Kidney (tissue), 14 donors: ENCODE results near the gene UBE2M. TPM values are rescaled to one million over a fixed set of nuclear protein-coding genes. Genes with fewer than 3 reads are reported as not detected.

ENCODE experiments used
- DNase-seq, 5 donors: peaks; one replicate each; pipeline ENCODE4 v3.0.0-alpha.2; 2013 to 2020
- FAIRE-seq: peaks from 2 replicates; lab custom pipeline; 2012; peaks lifted over from hg19 to GRCh38; lab: Jason Lieb, UNC
- H3K27ac ChIP-seq, 2 donors: one replicate each; pipeline ENCODE4 v1.7.0; 2013; ENCODE audit warnings: low read depth in 2 of 2, low read length in 2 of 2, inconsistent platforms in 1 of 2
- H3K27me3 ChIP-seq: one replicate; pipeline ENCODE4 v1.7.1; 2013; ENCODE audit warnings: low read length, inconsistent platforms; ENCODE audit not compliant: control insufficient read depth, insufficient read depth
- H3K36me3 ChIP-seq, 3 donors: one replicate each; pipeline versions ENCODE4 v1.7.0 to v1.7.1; 2013; ENCODE audit warnings: low read length in 3 of 3, control low read depth in 1 of 3, inconsistent platforms in 1 of 3; ENCODE audit not compliant: insufficient read depth in 3 of 3, control insufficient read depth in 2 of 3
- H3K4me1 ChIP-seq, 3 donors: one replicate each; pipeline versions ENCODE4 v1.7.0 to v1.7.1; 2013; ENCODE audit warnings: low read length in 3 of 3, inconsistent platforms in 1 of 3, low read depth in 1 of 3; ENCODE audit not compliant: control insufficient read depth in 2 of 3, insufficient read depth in 2 of 3
- H3K4me3 ChIP-seq, 3 donors: one replicate each; pipeline versions ENCODE4 v1.7.0 to v1.8.1; 2013; ENCODE audit warnings: low read length in 3 of 3, control low read depth in 1 of 3, inconsistent platforms in 1 of 3
- H3K9ac ChIP-seq, 3 donors: one replicate each; pipeline versions ENCODE4 v1.7.0 to v1.7.1; 2013; ENCODE audit warnings: low read length in 3 of 3, control low read depth in 1 of 3, inconsistent platforms in 1 of 3
- H3K9me3 ChIP-seq, 3 donors: one replicate each; pipeline versions ENCODE4 v1.7.0 to v1.7.1; 2013; ENCODE audit warnings: low read length in 3 of 3, control low read depth in 1 of 3, inconsistent platforms in 1 of 3; ENCODE audit not compliant: control insufficient read depth in 2 of 3, insufficient read depth in 1 of 3
- intact Hi-C: fragments of 100-400 bp; cut with DNase I; formaldehyde crosslinking; loops from one replicate; pipeline ENCODE4 v1.11.1; 2022
- polyA plus RNA-seq: library from polyadenylated mRNA; stranded (reverse); fragments of 350-450 nt; fragmentation: Illumina TruSeq; extraction: RNeasy Lipid Tissue Mini Kit (QIAGEN cat#74804); gene quantifications from one replicate; pipeline ENCODE4 v1.2.3, GENCODE V29; 2014; ENCODE audit warnings: low read depth, low replicate concordance; ENCODE audit not compliant: insufficient read depth
- total RNA-seq: library from RNA; stranded (reverse); fragmentation: NEBNext Ultra II Directional; extraction: Animal tissue kit (Norgen Biotek cat#: 25700); gene quantifications from one replicate; pipeline ENCODE4 v1.2.1, GENCODE V29; 2021
- TF ChIP-seq, protein P1 (sequence below): IDR thresholded peaks from 3 replicates; pipeline ENCODE4 v1.5.1; 2012; ENCODE audit warnings: mild to moderate bottlenecking, moderate library complexity, borderline replicate concordance; ENCODE audit not compliant: insufficient read depth; ENCODE audit errors: extremely low read depth
- donor health status: control.
- donor health status: control.
- donor health status: control.
- donor health status: control.
- donor health status: control.
- donor health status: DM: yes; HTN: yes; CAD: no.
- donor health status: Normal renal cell carcinoma (clear cell type).

The UBE2M gene
- total and polyA plus RNA-seq, 2 donors from 2014 or later: 60.4 to 98.0 TPM

DNA sequence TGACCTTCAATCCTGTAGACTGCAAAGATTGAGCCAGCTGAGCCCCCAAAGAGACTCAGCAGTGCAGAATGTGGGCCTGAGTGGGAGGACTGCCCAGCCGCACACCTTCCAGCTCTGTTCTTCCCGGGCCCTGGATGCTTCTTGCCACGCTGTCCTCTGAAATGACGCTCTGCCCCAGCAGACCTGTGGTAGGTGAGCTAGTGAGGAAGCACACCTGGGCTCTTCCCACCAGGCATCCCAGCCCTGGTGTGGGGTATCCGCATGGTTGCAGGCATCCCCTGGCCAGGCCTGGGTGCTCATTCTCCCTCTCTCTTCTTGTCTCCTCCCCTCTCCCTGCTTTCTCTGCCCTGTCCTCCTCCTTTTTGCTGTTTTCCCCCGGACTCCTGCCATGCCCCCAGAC, 24.6 kb upstream of the UBE2M start:
- Histone ChIP-seq H3K9me3 (no peaks in the 10 kb centered on the region), H3K27ac (no peak overlapping the region), H3K4me1 (peaks cover 0 to 6% (median 0%) of the 10 kb centered on the region in 3 donors), H3K36me3 (peaks cover 2 to 7% (median 3%) of the 10 kb centered on the region in 3 donors), H3K4me3 (no peak overlapping the region), H3K9ac (no peak overlapping the region), H3K27me3 (no peaks in the 10 kb centered on the region)
- TF ChIP-seq, protein P1, sequence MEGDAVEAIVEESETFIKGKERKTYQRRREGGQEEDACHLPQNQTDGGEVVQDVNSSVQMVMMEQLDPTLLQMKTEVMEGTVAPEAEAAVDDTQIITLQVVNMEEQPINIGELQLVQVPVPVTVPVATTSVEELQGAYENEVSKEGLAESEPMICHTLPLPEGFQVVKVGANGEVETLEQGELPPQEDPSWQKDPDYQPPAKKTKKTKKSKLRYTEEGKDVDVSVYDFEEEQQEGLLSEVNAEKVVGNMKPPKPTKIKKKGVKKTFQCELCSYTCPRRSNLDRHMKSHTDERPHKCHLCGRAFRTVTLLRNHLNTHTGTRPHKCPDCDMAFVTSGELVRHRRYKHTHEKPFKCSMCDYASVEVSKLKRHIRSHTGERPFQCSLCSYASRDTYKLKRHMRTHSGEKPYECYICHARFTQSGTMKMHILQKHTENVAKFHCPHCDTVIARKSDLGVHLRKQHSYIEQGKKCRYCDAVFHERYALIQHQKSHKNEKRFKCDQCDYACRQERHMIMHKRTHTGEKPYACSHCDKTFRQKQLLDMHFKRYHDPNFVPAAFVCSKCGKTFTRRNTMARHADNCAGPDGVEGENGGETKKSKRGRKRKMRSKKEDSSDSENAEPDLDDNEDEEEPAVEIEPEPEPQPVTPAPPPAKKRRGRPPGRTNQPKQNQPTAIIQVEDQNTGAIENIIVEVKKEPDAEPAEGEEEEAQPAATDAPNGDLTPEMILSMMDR: no peak
- FAIRE-seq: no peak
- intact Hi-C loops: no loop called here
- DNase-seq: peak in 2 of 5 donors; percentile 30 to 65

DNA sequence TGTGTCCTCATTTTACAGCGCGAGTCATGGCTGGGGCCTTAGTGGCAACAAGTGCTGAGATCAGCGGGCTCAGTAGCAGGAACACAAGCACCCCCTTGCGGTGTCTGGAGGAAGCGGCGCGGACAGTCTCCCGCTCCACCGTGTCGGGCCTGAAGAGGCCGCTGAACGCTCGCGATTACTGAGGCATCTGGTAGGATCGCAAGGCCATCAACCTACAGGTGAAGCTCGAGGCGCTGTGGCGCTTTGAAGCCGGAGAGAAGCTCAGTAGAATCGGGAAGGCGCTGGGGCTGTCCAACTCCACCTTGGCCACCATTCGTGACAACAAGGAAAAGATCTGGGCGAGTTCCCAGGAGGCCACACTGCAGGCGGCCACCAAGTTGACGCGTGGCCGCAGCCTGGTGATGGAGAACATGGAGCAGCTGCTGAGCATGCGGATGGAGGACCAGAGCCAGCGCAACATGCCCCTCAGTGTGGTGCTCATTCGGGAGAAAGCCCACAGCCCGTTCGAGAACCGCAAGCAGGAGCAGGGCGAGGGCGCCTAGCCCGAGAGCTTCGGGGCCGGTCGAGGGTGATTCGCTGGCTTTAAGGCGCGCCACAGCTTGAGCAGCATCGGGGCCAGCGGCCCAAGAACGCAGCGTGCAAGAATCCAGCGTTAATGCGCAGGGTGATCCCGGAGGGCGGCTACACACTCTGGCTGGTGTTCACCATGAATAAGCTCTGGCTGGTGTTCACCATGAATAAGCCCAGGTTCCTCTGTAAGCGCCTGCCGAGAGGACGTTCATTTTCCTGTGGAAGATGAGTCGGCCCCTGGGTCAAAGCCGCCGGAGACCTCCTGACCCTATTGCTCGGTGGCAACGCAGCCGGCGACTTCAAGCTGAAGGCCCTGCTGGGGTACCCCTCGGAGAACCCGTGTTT, 23.1 kb upstream of the UBE2M start:
- DNase-seq (peak; percentile 90 to 92 (median 92)), FAIRE-seq (no peak)
- peak overlapping the region in 1 of 3 donors; percentile 42 for H3K9ac ChIP-seq
- H3K27ac ChIP-seq: no peak overlapping the region
- TF ChIP-seq, protein P1: peak; percentile 83
- H3K4me1 ChIP-seq: peaks cover 0 to 6% (median 0%) of the 10 kb centered on the region in 3 donors
- intact Hi-C loops: no loop called here
- H3K4me3 ChIP-seq: no peak overlapping the region
- peaks cover 2 to 7% (median 3%) of the 10 kb centered on the region in 3 donors for H3K36me3 ChIP-seq
- no peaks in the 10 kb centered on the region for H3K27me3 ChIP-seq
- no peaks in the 10 kb centered on the region for H3K9me3 ChIP-seq

DNA sequence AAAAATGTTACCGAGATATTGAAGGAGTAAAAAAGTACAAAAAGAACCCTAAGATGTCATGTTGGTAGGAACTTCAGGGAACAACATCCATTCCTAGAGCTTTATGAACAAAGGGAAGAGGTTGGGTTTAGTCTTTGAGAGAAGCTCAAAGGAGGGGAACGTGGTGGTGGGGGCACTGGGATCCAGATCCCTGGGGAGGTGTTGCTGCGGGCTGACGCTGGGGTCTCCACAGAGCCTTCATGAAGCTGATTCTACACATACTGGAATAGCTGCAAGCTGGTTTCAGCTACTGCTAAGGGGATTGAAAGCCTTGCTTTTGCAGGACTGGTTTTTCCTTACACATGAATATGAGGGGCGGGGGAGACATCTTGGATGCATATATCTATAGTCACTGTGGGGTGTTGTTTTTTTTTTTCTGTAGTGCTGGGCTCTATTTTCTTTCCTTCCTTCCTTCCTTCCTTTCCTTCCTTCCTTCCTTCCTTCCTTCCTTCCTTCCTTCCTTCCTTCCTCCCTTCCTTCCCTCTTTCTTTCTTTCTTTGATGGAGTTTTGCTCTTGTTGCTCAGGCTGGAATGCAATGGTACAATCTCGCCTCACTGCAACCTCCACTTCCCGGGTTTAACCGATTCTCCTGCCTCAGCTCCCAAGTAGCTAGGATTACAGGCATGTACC, 21.2 kb upstream of the UBE2M start:
- Histone ChIP-seq H3K4me1 (peaks cover 0 to 6% (median 0%) of the 10 kb centered on the region in 3 donors), H3K27me3 (no peaks in the 10 kb centered on the region), H3K36me3 (peaks cover 2 to 7% (median 3%) of the 10 kb centered on the region in 3 donors), H3K4me3 (no peak overlapping the region), H3K9me3 (no peaks in the 10 kb centered on the region), H3K9ac (no peak overlapping the region), H3K27ac (no peak overlapping the region)
- TF ChIP-seq, protein P1: no peak
- DNase-seq: peak in 2 of 5 donors; percentile 26 to 32
- intact Hi-C loops: no loop called here
- FAIRE-seq: no peak
